Neural cell (in vitro differentiated cells): Measurements from ENCODE around the gene ARGLU1.

Source experiments
- CTCF ChIP-seq: fragments of 450-650 bp; IDR thresholded peaks from 2 replicates; pipeline ENCODE4 v1.5.1; 2014; ENCODE audit warnings: antibody characterized with exemption, mild to moderate bottlenecking, moderate library complexity; ENCODE audit not compliant: poor library complexity, severe bottlenecking
- EP300 ChIP-seq: fragments of 450-650 bp; conservative IDR thresholded peaks from 2 replicates; pipeline ENCODE4 v1.6.1; 2014; ENCODE audit warnings: antibody characterized with exemption, mild to moderate bottlenecking, moderate library complexity; ENCODE audit not compliant: poor library complexity, severe bottlenecking
- POLR2AphosphoS5 ChIP-seq: IDR thresholded peaks from 2 replicates; pipeline ENCODE4 v1.6.1; 2012
- TAF1 ChIP-seq: IDR thresholded peaks from 2 replicates; pipeline ENCODE4 v1.6.1; 2012; ENCODE audit warnings: low read depth

DNA sequence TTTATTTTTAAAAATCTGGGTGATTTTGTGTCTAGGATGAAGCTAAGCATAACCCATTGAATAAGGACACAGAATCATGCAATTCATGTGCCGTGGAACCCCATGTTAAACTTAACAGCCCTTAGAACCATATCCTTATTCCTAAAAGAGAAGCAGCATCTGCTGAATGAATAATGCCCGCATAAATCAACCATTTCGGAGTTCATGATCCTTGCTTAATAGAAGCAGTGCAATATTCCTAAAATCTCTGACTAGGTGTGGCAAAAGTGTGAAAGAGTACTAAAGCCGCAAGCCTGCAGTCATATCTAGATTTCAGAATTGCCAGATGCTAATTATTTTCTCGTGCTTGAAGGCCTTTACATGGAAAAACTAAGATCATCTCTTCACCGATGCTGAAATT, 33.6 kb upstream of the ARGLU1 start:
- no peak for TF ChIP-seq CTCF
- TF ChIP-seq POLR2AphosphoS5 = no peak
- no peak for TF ChIP-seq EP300
- no peak for TF ChIP-seq TAF1
